ENCODE results near the gene SUPV3L1.
"Not testable (repeated sequence)": the region's sequence is repeated elsewhere in the genome, so short reads cannot be mapped to it uniquely, and the experiment has no call there.

SUPV3L1 gene

DNA sequence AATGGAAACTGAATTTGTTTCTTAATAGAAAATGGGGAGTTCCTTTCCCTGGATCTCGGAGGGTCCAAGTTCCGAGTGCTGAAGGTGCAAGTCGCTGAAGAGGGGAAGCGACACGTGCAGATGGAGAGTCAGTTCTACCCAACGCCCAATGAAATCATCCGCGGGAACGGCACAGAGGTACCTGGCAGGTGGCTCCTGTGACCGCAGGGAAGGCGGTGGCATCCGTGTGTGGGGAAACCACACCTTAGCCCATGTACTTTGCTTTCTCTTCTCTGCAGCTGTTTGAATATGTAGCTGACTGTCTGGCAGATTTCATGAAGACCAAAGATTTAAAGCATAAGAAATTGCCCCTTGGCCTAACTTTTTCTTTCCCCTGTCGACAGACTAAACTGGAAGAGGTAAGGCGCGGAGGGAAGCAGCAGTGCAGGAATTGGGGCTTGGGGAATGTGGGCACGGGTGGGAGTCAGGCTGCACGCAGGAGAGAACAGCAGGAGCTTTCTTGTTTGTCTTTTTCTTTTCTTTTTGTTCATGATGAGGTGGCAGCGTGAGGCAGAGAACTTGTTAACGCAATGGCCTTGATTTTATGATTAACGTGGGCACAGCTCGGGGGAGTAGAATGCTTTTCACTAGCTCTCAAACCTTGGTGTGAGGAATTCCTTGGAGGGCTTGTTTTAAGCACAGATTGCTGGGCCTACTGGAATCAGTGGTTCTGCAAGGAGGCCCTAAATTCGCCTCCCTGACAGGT is 52.9 kb downstream of the SUPV3L1 start:
- DNase-seq: no peak

DNA sequence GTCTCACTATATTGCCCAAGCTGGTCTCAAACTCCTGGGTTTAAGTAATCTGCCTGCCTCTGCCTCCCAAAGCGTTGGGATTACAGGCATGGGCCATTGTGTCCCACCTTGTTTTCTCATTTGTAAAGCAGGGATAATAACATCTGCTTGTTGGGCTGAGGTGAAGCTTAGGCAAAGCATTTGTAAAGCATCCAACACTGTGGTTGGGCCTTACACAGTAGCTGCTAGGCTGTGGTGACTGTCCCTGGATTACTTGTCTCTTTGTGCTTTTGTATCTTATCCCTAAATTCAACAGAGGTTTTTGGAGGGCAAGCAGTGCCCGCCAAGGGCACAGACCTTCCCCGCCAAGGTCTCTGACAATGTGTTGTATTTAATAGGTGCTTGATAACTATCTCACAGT is 54.4 kb downstream of the SUPV3L1 start:
- DNase-seq: no peak

DNA sequence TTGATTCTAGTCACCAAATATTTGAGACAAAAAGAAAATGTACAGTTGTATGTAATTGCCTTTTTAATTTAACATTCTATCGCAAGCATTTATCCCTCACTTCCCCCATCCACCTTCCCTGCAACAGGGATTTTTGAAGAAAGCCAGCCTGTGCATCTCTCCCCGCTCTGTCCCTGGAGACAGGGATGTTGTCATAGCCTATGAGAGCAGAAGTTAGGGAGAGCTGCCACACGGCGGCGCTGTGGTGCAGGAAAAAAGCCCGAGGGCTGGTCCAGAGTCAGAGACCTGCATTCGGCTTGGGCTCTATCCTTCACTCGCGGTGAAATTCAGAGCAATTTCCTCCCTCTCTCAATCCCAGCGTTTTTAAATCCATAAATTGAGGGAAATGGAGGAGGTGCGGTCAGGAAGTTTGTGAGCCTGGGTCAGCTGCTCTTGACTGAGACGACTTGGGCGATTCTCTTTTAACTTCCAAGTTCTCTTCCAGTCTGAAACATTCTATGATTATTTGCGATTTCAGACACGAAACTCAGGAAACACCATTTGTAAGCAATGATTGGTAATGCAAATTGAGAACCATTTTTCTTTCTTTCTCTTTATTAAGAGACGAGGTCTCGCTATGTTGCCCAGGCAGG is 57.6 kb downstream of the SUPV3L1 start:
- peak; percentile 85 for DNase-seq

DNA sequence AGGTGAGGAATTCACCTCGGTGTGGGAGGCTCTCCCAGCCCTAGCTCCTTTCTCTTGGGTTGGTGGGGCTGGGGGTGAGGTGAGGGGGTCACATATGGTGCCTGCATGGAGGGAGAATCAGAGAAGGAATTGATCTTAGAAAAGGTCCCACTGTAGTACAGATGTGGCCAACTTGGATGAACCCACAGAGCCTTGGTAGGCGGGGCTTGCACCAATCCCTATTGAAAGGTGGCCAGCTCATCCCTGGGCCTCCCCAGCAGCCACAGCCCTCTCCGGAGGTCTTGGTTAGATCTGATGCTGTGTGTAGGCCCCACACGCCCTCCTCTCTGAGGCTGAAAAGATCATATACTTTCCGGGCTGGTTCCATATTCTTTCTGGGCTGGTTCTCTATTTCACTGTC is 59.1 kb downstream of the SUPV3L1 start:
- DNase-seq: no peak

DNA sequence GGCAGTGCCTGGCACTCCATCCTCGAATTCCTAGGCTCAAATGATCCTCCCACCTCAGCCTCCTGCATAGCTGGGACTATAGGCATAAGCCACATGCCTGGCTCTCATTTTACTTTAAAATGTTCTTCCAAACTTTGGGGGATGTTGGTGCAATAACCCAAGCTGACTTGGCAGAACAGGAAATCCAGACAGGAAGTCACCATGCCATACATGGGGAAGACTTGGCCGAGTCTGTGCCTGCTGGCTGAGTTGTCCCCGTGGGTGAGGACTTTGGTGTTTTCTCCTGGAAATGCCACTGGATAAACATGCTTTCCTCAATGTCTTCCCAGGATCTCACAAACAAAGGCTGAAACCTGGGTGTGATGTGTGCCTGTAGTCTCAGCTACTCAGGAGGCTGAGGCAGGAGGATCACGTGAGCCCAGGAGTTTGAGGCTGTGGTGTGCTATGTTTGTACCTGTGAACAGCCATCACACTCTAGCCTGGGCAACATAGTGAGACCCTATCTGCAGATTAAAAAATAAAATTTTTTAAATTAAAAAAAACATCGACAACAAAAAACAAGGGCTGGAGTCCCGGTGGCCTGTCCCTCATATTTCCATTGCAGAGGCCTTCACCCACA is 59.9 kb downstream of the SUPV3L1 start:
- no peak for DNase-seq

DNA sequence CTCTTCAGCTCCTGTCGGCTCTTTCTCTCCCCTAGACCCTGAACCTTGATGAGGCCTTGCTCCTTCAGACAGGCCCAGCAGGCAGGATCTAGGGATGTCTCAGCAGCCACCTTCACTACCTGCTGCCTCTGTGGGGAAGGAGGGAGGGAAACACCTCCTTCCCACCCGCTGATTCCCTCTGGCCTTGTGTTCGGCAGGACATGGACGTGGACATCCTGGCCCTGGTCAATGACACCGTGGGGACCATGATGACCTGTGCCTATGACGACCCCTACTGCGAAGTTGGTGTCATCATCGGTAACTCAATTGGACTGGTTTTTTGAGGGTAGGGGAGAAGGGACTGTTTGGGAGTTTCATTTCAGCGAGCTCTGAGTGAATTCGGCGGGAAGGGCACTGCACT is 60.4 kb downstream of the SUPV3L1 start:
- DNase-seq: no peak

DNA sequence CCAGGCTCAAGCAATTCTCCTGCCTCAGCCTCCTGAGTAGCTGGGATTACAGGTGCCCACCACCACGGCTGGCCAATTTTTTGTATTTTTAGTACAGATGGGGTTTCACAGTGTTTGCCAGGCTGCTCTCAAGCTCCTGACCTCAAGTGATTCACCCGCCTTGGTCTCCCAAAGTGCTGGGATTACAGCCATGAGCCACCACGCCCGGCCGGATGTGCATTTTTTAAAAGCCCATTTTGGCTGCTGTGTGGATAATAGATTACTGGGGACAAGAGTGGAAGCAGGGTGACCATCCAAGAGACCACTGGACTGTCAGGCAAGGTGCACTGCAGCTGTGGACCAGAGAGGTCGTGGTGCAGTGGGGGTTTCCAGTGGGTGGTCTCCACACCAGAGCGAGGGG is 61.5 kb downstream of the SUPV3L1 start:
- no peak for DNase-seq

DNA sequence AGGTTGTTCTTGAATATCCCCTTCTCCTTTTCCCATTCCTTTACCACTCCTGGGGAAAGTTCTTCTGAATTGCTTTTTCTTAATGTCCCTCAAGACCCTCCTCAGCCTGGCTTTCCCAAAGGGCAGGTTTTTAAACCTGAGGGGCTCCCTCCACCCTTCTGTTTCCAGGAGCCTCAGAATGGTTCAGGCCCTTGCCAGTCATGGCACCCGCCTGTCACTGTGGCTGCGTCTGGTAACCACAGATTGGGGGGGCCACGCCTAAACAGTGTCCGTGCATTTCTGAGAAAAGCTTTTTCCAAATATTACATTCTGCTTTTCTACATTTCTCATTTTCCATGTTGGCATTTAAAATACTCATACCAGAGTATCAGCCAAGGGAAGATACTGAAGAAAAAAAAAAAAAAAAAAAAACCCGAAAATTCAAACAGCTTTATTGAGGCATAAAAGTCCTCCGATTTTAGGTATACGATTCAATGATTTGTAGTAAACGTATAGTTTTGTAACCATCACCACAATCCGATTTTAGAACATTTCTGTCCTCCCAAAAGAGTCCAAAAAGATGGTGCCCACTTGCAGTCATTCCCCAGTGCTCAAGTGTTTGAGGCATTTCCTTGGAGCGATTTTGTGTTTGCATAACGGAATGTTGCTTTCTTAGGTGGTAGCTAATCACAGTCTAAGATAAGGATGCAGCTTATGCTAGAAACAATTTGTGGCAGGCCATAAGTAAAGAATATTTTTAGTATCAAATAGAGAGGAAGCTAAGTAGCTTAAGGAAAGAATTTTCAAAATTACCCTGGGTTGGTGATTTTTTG is 62.2 kb downstream of the SUPV3L1 start:
- no peak for DNase-seq

DNA sequence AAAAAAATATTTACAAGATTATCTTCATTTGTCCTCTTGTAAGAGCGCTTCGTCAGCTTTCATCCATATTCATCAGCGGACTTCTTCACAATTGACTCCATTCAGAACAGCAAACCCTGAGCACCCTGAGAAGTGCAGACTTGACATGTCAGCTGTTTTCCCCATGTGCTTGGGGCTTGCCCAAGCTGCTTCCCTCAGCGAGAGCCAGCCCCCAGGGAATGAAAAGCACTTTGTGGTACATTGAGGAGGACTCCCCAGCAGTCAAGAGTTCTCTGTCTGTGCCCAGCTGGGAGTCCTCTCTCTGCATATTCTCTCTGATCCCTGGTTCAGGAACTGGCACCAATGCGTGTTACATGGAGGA is 62.8 kb downstream of the SUPV3L1 start:
- DNase-seq: peak; percentile 25

DNA sequence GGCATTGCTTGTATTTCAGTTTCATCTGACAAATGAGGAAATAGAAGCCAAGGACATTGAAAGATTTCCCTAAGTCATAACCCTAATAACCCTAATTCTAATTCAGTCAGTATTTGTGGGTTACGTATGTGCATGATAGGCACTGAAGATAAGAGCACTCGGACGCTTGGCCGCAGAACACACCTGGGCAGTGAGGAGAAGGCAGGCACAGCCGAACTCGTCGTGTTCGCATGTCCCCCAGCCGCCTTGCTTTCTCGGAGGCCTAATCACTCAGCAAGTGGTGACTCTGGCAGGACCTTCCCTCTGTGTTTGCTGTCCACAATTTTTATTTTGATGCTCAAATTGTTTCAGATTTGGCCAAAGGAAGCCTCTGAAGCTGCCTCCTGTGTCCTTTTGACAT is 63.8 kb downstream of the SUPV3L1 start:
- DNase-seq: no peak

DNA sequence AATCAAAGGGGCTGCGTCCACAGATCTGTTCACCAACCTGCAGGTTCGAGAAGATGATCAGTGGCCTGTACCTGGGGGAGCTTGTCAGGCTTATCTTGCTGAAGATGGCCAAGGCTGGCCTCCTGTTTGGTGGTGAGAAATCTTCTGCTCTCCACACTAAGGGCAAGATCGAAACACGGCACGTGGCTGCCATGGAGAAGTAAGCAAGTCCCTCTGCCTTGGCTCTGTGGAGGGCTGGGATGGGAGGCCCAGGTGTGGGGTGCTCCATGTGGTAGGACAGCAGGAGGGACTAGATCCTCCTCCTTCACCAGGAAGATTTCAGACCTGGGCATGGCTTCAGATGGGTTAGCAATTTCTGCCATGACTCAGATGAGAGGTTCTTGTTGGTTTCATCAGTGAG is 66.0 kb downstream of the SUPV3L1 start:
- DNase-seq: no peak

DNA sequence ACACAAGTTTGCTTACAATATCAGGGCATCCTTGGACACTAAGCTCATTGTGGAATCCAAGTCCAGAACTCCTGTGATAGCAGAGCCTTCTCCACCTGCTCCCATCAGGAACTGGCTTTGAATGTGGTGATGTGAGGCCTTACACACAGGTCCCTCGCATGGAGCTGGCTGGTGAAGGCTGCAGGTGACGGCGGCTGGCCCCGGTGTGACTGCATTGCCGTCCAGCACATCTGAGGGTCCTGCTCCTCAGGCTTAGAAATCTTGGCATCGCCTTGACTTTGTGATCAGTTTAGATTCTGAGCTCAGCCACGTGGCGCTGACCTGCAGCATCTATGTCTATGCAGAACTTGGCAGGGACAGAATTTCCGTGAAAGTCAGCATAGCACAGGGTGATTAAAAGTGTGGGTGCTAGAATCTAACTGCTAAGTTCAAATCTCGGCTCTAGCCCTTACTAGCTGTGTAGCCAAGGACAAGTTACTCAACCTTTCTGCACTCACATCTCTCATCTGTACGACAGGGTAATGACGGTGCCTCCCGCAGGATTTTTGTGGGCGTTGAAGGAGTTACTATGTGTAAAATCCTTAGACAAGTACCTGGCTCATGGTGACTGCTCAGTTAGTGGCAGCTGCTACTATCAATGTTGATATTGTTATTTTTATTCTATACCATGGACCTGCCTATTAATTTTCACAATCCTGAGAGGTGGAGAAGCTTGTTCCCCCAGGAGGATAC is 66.7 kb downstream of the SUPV3L1 start:
- DNase-seq: no peak

DNA sequence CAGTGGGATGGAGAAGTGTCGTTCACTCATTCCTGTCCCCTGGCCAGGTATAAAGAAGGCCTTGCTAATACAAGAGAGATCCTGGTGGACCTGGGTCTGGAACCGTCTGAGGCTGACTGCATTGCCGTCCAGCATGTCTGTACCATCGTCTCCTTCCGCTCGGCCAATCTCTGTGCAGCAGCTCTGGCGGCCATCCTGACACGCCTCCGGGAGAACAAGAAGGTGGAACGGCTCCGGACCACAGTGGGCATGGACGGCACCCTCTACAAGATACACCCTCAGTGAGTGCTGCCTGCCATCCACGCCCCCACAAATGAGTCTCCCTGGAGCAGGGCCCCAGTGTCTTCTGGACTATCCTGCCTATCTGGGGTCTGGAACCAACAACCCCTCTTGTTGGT is 67.3 kb downstream of the SUPV3L1 start:
- DNase-seq: no peak

DNA sequence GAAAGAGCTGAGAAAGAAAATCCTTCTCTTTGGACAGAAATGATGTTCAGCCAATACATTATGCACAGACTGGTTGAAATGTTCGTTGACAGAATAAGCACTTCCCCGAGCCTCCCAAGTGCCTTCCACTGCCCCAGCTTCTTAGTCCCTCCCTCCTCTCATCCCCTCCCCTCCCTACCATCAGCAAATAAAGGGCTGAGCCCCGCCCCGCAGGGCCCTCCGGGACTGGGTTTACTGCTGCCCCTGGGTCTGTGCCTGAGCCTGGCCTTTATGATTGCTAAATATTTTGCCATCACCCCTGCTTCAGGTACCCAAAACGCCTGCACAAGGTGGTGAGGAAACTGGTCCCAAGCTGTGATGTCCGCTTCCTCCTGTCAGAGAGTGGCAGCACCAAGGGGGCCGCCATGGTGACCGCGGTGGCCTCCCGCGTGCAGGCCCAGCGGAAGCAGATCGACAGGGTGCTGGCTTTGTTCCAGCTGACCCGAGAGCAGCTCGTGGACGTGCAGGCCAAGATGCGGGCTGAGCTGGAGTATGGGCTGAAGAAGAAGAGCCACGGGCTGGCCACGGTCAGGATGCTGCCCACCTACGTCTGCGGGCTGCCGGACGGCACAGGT is 68.2 kb downstream of the SUPV3L1 start:
- no peak for DNase-seq

DNA sequence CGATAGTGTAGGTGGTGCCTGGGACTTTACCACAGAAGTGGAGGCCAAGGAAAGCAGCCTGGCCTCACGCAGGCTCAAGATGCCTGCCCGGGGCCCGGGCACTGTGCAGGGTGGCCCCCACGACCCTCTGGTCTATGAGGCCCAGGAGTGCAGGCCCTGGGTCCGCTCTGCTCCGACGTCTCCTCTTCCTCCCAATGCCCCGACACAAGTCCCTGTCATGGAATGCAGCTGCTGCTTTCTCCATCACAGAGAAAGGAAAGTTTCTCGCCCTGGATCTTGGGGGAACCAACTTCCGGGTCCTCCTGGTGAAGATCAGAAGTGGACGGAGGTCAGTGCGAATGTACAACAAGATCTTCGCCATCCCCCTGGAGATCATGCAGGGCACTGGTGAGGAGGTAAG is 70.0 kb downstream of the SUPV3L1 start:
- DNase-seq: no peak

DNA sequence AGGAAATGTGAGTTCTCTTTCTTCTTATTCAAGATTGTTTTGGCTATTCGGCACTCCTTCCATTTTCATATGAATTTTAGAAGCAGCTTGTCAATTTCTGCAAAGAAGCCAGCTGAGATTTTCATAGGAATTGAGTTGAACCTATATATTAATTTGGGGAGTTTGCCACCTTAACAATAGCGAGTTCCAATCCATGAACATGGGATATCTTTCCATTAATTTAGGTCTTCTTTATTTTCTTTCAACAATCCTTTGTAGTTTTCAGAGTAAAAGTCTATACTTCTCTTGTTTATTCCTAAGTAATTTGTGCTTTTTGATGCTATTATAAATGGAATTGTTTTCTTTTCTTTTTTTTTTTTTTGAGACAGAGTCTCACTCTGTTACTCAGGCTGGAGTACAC is 71.4 kb downstream of the SUPV3L1 start:
- DNase-seq: not testable (repeated sequence)

DNA sequence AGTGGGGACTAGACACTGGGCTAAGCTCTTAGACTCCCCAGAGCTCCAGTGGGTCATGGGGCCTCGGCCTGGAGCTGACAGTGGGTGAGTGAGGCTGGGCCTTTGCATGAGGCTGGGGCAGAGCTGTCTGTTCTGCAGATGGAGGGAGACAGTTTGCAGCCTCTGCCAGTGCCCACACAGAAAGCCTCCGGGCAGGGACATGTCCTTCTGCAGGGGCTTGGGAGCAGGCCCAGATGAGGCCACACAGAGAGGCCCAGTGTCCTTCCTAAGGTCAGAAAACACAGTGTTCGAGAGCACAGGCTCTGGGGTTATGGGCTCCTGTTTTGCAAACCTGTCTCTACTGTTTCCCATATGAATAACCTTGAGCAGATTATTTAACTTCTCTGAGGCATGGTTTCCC is 73.1 kb downstream of the SUPV3L1 start:
- DNase-seq: no peak

DNA sequence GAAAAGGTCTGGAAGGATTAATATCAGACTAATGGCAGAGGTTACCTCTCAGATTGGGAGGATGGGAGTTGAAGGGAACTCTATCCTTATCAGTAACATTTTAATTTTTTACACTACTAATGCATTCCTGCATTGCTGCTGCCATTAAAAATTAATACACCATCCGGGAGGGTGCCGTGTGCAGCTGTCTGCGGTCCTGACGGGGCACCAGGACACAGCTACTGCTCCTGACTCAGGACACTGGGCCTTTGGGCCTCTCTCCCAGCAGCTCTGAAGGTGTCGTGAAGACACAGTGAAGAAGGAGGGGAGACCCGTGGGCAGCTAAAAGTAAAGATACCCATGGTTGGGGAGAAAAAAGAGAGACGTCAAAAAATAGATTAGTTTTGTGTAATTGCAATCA is 74.8 kb downstream of the SUPV3L1 start:
- no peak for DNase-seq

All from NCI-H2171 treated with DMSO at 0.1 percent for 48 hours (cell line).